ENCODE results near the gene TRPC1.

DNA sequence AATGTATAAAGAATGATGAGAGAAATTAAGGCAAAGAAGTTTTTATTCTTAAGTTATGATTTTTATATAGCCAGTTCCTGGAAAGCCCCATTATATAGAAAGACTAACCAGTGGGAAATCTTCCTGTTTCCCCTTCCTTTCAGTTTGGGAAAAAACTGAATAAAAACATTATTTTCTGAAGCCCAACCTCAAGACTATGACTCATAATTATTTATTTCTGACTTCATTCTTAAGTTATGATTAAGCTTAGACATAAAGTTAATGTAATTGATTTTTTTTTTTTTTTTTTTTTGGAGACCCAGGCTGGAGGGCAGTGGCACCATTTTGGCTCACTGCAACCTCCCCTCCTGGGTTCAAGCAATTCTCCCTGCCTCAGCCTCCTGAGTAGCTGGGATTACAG lies 55.8 kb downstream of the TRPC1 start:
- TF ChIP-seq POLR2A (IDR thresholded peaks at IDR 0.05; ENCODE audit: low read depth, low read length) (no peak), TAF1 (IDR thresholded peaks at IDR 0.05; ENCODE audit: low read depth, low read length) (no peak), POLR2AphosphoS5 (IDR thresholded peaks at IDR 0.05; ENCODE audit: low read depth, low read length) (no peak), PAX5 (IDR thresholded peaks at IDR 0.05; ENCODE audit: insufficient read depth, low read length, severe bottlenecking) (no peak)

Data from GM12891 (cell line).